ENCODE results near the gene ARL10. TPM values are rescaled to one million over a fixed set of nuclear protein-coding genes. Genes with fewer than 3 reads are reported as not detected.

The ARL10 gene
- total and polyA plus RNA-seq, 4 donors: 1.5 to 13.4 (median 4.3) TPM

DNA sequence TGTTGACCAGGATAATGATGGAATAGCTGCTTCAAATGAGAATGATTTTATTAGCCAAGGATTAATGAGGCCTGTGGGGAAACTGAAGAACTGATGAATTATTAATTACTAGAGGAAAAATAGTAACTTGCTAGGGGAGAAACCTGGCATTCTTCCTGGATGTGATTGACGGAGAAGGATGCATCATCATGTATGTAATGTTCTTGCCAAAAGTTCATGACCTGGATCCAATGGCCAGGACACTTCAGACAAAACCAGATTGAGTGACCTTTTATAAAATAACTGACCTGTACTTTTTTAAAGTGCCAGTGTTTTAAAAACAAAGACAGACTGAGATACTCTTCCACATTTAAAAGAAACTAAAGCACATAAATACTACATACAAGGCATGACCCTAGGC lies 27.4 kb upstream of the ARL10 start:
- Histone ChIP-seq H3K4me3 (no peak overlapping the region), H3K27me3 (ENCODE audit: control insufficient read depth in 3 of 3, insufficient read depth in 3 of 3, low read length in 2 of 3) (no peaks in the 10 kb centered on the region), H3K4me1 (ENCODE audit: control insufficient read depth in 5 of 5, insufficient read depth in 5 of 5, low read length in 5 of 5) (no peaks in the 10 kb centered on the region), H3K9ac (ENCODE audit: insufficient read depth in 1 of 2, low read length in 2 of 2) (no peak overlapping the region), H3K9me3 (ENCODE audit: control insufficient read depth in 4 of 4, insufficient read depth in 3 of 4, low read length in 3 of 4) (no peaks in the 10 kb centered on the region), H3K36me3 (ENCODE audit: control insufficient read depth in 4 of 4, insufficient read depth in 4 of 4, low read length in 4 of 4) (peaks cover 4 to 31% (median 22%) of the 10 kb centered on the region in 4 donors), H3K27ac (ENCODE audit: low read depth in 1 of 2, low read length in 1 of 2) (no peak overlapping the region)
- ATAC-seq (ENCODE audit: insufficient read depth, low FRiP score): no peak
- WGBS, 2 donors: 73 to 91% methylated on average over 1 of the region's 1 CpG
- TF ChIP-seq, protein P1, sequence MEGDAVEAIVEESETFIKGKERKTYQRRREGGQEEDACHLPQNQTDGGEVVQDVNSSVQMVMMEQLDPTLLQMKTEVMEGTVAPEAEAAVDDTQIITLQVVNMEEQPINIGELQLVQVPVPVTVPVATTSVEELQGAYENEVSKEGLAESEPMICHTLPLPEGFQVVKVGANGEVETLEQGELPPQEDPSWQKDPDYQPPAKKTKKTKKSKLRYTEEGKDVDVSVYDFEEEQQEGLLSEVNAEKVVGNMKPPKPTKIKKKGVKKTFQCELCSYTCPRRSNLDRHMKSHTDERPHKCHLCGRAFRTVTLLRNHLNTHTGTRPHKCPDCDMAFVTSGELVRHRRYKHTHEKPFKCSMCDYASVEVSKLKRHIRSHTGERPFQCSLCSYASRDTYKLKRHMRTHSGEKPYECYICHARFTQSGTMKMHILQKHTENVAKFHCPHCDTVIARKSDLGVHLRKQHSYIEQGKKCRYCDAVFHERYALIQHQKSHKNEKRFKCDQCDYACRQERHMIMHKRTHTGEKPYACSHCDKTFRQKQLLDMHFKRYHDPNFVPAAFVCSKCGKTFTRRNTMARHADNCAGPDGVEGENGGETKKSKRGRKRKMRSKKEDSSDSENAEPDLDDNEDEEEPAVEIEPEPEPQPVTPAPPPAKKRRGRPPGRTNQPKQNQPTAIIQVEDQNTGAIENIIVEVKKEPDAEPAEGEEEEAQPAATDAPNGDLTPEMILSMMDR (IDR thresholded peaks at IDR 0.05; ENCODE audit: control extremely low read depth, extremely low read depth): no peak
- no peak for DNase-seq

DNA sequence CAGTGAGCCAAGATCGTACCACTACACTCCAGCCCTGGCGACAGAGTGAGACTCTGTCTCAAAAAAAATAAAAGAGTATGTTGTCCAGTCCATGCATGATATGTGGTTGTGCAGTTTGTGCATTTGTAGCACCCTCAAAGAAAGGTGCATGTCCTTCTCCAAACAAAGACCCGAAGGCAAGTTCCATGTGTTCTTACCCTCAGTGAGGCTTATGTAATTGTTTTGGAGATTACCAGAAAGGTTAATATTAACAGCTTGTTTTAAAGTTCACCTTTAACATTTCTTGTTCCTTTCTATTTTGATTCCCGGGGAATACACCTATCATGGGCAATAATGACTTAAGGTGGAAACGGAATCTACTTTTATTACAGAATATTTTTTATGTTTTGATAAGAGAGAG lies 26.0 kb upstream of the ARL10 start:
- Histone ChIP-seq H3K27me3 (ENCODE audit: control insufficient read depth in 3 of 3, insufficient read depth in 3 of 3, low read length in 2 of 3) (no peaks in the 10 kb centered on the region), H3K9ac (ENCODE audit: insufficient read depth in 1 of 2, low read length in 2 of 2) (no peak overlapping the region), H3K4me3 (no peak overlapping the region), H3K9me3 (ENCODE audit: control insufficient read depth in 4 of 4, insufficient read depth in 3 of 4, low read length in 3 of 4) (no peaks in the 10 kb centered on the region), H3K36me3 (ENCODE audit: control insufficient read depth in 4 of 4, insufficient read depth in 4 of 4, low read length in 4 of 4) (peaks cover 4 to 29% (median 20%) of the 10 kb centered on the region in 4 donors), H3K4me1 (ENCODE audit: control insufficient read depth in 5 of 5, insufficient read depth in 5 of 5, low read length in 5 of 5) (no peaks in the 10 kb centered on the region), H3K27ac (ENCODE audit: low read depth in 1 of 2, low read length in 1 of 2) (no peak overlapping the region)
- DNase-seq (no peak), ATAC-seq (ENCODE audit: insufficient read depth, low FRiP score) (no peak)
- TF ChIP-seq, protein P1 (IDR thresholded peaks at IDR 0.05; ENCODE audit: control extremely low read depth, extremely low read depth): no peak
- WGBS, 2 donors: 92 to 96% methylated on average over 5 of the region's 5 CpGs

DNA sequence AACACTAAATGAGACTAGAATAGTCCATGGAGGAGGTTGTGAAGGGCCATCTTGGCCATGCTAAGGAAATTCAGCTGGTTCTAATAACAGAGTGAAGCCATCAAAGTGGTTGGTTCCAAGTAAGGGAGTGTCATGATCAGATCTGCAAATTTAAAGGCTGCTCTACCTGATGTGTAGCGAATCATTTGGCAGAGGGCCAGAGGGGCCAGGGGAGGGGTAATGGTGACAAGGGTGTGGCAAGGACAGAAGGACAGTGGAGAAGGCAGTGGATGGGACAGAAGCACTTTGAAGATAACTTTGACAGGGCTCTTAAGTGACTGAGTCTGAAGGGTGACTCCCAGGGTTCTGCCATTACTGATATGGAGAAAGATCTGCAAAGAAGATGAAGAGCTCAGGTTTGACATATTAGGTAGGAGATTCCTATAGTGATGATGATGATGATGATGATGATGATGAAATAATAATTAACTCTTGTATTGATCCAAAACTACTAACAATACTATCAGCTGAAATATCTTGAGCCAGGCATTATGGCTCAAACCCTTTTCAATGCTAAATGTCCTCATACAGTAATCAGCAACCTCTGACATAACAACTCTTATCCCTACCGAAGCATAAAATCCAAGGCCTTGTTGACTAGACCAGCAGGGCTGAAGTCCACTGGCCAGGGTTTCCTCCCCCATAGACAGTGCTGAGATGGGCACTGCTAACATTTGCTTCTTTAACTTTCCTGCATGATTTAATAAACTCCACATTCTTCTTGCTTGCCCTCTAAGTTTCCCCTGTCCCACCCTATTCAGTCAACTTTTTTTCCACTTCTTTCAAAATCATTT lies 23.7 kb upstream of the ARL10 start:
- no peak overlapping the region for H3K4me3 ChIP-seq
- no peaks in the 10 kb centered on the region for H3K27me3 ChIP-seq (ENCODE audit: control insufficient read depth in 3 of 3, insufficient read depth in 3 of 3, low read length in 2 of 3)
- no peak overlapping the region for H3K9ac ChIP-seq (ENCODE audit: insufficient read depth in 1 of 2, low read length in 2 of 2)
- H3K36me3 ChIP-seq (ENCODE audit: control insufficient read depth in 4 of 4, insufficient read depth in 4 of 4, low read length in 4 of 4): peaks cover 10 to 32% (median 23%) of the 10 kb centered on the region in 4 donors
- DNase-seq: no peak
- TF ChIP-seq, protein P1 (IDR thresholded peaks at IDR 0.05; ENCODE audit: control extremely low read depth, extremely low read depth): no peak
- H3K4me1 ChIP-seq (ENCODE audit: control insufficient read depth in 5 of 5, insufficient read depth in 5 of 5, low read length in 5 of 5): no peaks in the 10 kb centered on the region
- 70 to 92% methylated on average over 2 of the region's 2 CpGs for WGBS, 2 donors
- H3K9me3 ChIP-seq (ENCODE audit: control insufficient read depth in 4 of 4, insufficient read depth in 3 of 4, low read length in 3 of 4): no peaks in the 10 kb centered on the region
- H3K27ac ChIP-seq (ENCODE audit: low read depth in 1 of 2, low read length in 1 of 2): no peak overlapping the region
- no peak for ATAC-seq (ENCODE audit: insufficient read depth, low FRiP score)

Data from lung (tissue), 12 donors.